OCI-LY1 (cell line): ENCODE results near the gene CACHD1.

Source experiments
- H2AFZ ChIP-seq: fragments of 200-600 bp; sonication (generic), shearing (Covaris generic); 2 replicates; pipeline ENCODE4 v1.6.0; 2014; ENCODE audit warnings: antibody characterized with exemption, mild to moderate bottlenecking, low read length
- H3F3A ChIP-seq: fragments of 200-600 bp; sonication (generic), shearing (Covaris generic); 2 replicates; pipeline ENCODE4 v1.6.0; 2014; ENCODE audit warnings: mild to moderate bottlenecking, antibody characterized with exemption, low read length, moderate library complexity; ENCODE audit not compliant: insufficient read depth
- H3K27ac ChIP-seq: fragments of 200-600 bp; sonication (generic); 2 replicates; pipeline ENCODE4 v1.5.1; 2014; ENCODE audit warnings: low read length, mixed run types, mild to moderate bottlenecking, low read depth; ENCODE audit not compliant: poor library complexity, severe bottlenecking
- H3K27me3 ChIP-seq: fragments of 200-600 bp; sonication (generic); 2 replicates; pipeline ENCODE4 v1.6.0; 2014; ENCODE audit warnings: antibody characterized with exemption, mild to moderate bottlenecking, low read length, moderate library complexity; ENCODE audit not compliant: insufficient read depth
- H3K36me3 ChIP-seq: fragments of 200-600 bp; sonication (generic); 2 replicates; pipeline ENCODE4 v1.6.1; 2014; ENCODE audit warnings: mild to moderate bottlenecking, antibody characterized with exemption, low read length, moderate library complexity, mixed read lengths; ENCODE audit not compliant: insufficient read depth
- H3K4me1 ChIP-seq: fragments of 200-600 bp; sonication (generic); 2 replicates; pipeline ENCODE4 v1.5.1; 2014; ENCODE audit warnings: mild to moderate bottlenecking, low read length, moderate library complexity; ENCODE audit not compliant: insufficient read depth, severe bottlenecking
- H3K4me2 ChIP-seq: fragments of 200-600 bp; sonication (generic), shearing (Covaris generic); 2 replicates; pipeline ENCODE4 v1.6.1; 2014; ENCODE audit warnings: low read length
- H3K4me3 ChIP-seq: fragments of 200-600 bp; sonication (generic); 2 replicates; pipeline ENCODE4 v1.5.1; 2014; ENCODE audit warnings: low read length, low read depth, mild to moderate bottlenecking, mixed read lengths; ENCODE audit not compliant: poor library complexity, severe bottlenecking
- H3K79me2 ChIP-seq: fragments of 200-600 bp; shearing (Covaris generic); 2 replicates; pipeline ENCODE4 v1.6.1; 2016; ENCODE audit warnings: mixed run types, low read length, mixed read lengths; ENCODE audit not compliant: insufficient read depth
- H3K9ac ChIP-seq: fragments of 200-600 bp; sonication (generic), shearing (Covaris generic); 2 replicates; pipeline ENCODE4 v1.6.1; 2014; ENCODE audit warnings: mild to moderate bottlenecking, low read length, mixed read lengths
- H3K9me2 ChIP-seq: fragments of 200-600 bp; sonication (generic), shearing (Covaris generic); 2 replicates; pipeline ENCODE4 v1.6.1; 2014; ENCODE audit warnings: low read depth, mild to moderate bottlenecking, low read length, mixed read lengths
- H3K9me3 ChIP-seq: fragments of 200-600 bp; shearing (Covaris generic); 2 replicates; pipeline ENCODE4 v1.6.1; 2014; ENCODE audit warnings: low read length, mixed read lengths
- H4K20me1 ChIP-seq: fragments of 200-600 bp; sonication (generic), shearing (Covaris generic); 2 replicates; pipeline ENCODE4 v1.6.0; 2016; ENCODE audit warnings: mild to moderate bottlenecking, low read length; ENCODE audit not compliant: insufficient read depth
- CTCF ChIP-seq: fragments of 200-600 bp; sonication (generic), shearing (Covaris generic); IDR thresholded peaks from 2 replicates; pipeline ENCODE4 v1.5.1; 2017; ENCODE audit warnings: mild to moderate bottlenecking, antibody characterized with exemption, low read length, moderate library complexity, mixed read lengths
- EZH2 ChIP-seq: fragments of 200-600 bp; sonication (generic), shearing (Covaris generic); IDR thresholded peaks from 2 replicates; pipeline ENCODE4 v1.8.0; 2017; ENCODE audit warnings: borderline replicate concordance, mixed run types, mild to moderate bottlenecking, antibody characterized with exemption, low read length, moderate library complexity, mixed read lengths

CACHD1 gene

GRCh38 chr1:64517640-64518039, 47.7 kb downstream of the CACHD1 start:
- Histone ChIP-seq H3F3A (no peaks in the 10 kb centered on the region), H2AFZ (no peak overlapping the region), H3K36me3 (no peaks in the 10 kb centered on the region), H3K4me3 (no peak overlapping the region), H3K9ac (no peak overlapping the region), H3K9me3 (no peaks in the 10 kb centered on the region), H3K27ac (no peak overlapping the region), H4K20me1 (no peaks in the 10 kb centered on the region), H3K27me3 (no peaks in the 10 kb centered on the region), H3K4me2 (no peak overlapping the region), H3K79me2 (no peaks in the 10 kb centered on the region), H3K9me2 (no peaks in the 10 kb centered on the region), H3K4me1 (no peaks in the 10 kb centered on the region)
- TF ChIP-seq CTCF: no peak
- TF ChIP-seq EZH2: no peak

GRCh38 chr1:64518692-64519481, 49.0 kb downstream of the CACHD1 start:
- H3K4me1 ChIP-seq: no peaks in the 10 kb centered on the region
- no peak overlapping the region for H2AFZ ChIP-seq
- no peaks in the 10 kb centered on the region for H3F3A ChIP-seq

GRCh38 chr1:64519901-64520300, 50.0 kb downstream of the CACHD1 start:
- H3K4me2 ChIP-seq: no peak overlapping the region
- H3K4me3 ChIP-seq: no peak overlapping the region
- no peaks in the 10 kb centered on the region for H3K4me1 ChIP-seq
- no peaks in the 10 kb centered on the region for H3K27me3 ChIP-seq
- no peaks in the 10 kb centered on the region for H3K36me3 ChIP-seq
- H3K79me2 ChIP-seq: no peaks in the 10 kb centered on the region
- H3K9ac ChIP-seq: no peak overlapping the region
- H3K9me2 ChIP-seq: no peaks in the 10 kb centered on the region
- no peaks in the 10 kb centered on the region for H3F3A ChIP-seq
- no peaks in the 10 kb centered on the region for H3K9me3 ChIP-seq
- H3K27ac ChIP-seq: no peak overlapping the region
- TF ChIP-seq EZH2 (no peak), CTCF (no peak)
- no peak overlapping the region for H2AFZ ChIP-seq
- no peaks in the 10 kb centered on the region for H4K20me1 ChIP-seq

More at GRCh38 chr1:64518692-64519481, 49.0 kb downstream of the CACHD1 start:
- Histone ChIP-seq H3K4me2 (no peak overlapping the region), H3K27me3 (no peaks in the 10 kb centered on the region), H3K36me3 (no peaks in the 10 kb centered on the region), H3K4me3 (no peak overlapping the region), H4K20me1 (no peaks in the 10 kb centered on the region), H3K9me3 (no peaks in the 10 kb centered on the region), H3K79me2 (no peaks in the 10 kb centered on the region), H3K9ac (no peak overlapping the region), H3K9me2 (no peaks in the 10 kb centered on the region), H3K27ac (no peak overlapping the region)
- TF ChIP-seq EZH2: no peak
- no peak for TF ChIP-seq CTCF
